Renal cortex interstitium (tissue), 15 donors: ENCODE measurements around the gene BAG2. TPM values are rescaled to one million over a fixed set of nuclear protein-coding genes. Genes with fewer than 3 reads are reported as not detected.
A peak's percentile ranks its signal among the peaks of the same experiment; 100 is the strongest.

ENCODE experiments used
- DNase-seq, 11 donors: peaks; one replicate each; pipeline ENCODE4 v3.0.0-alpha.2; 2013; ENCODE audit warnings: low read depth in 9 of 11, low spot score in 4 of 11; ENCODE audit errors: extremely low read depth in 1 of 11
- long read RNA-seq, 16 experiments: transcript quantifications; one replicate each; lab custom pipeline, GENCODE V29; 2026
- polyA plus RNA-seq, 3 donors: library from polyadenylated mRNA; unstranded; fragments of 120-200 nt; gene quantifications; one replicate each; pipeline ENCODE4 v1.2.1, GENCODE V29; 2013; ENCODE audit not compliant: insufficient read length in 3 of 3

The BAG2 gene
- polyA plus RNA-seq = 1 to 10 TPM; 5.1 to 6.4 (median 5.4) TPM
- long read RNA-seq, donor 1, full-length matches to known transcripts = 9 of 20 reads
- long read RNA-seq, donor 1, partial matches to known transcripts = 0 of 20 reads
- long read RNA-seq, donor 1, other reads (novel, unspliced or antisense) = 11 of 20 reads
- long read RNA-seq, donor 2, full-length matches to known transcripts = 12 of 12 reads
- long read RNA-seq, donor 2, partial matches to known transcripts = 0 of 12 reads
- long read RNA-seq, donor 2, other reads (novel, unspliced or antisense) = 0 of 12 reads
- long read RNA-seq, donor 3, full-length matches to known transcripts = 13 of 13 reads
- long read RNA-seq, donor 3, partial matches to known transcripts = 0 of 13 reads
- long read RNA-seq, donor 3, other reads (novel, unspliced or antisense) = 0 of 13 reads
- long read RNA-seq, donor 4, full-length matches to known transcripts = 7 of 25 reads
- long read RNA-seq, donor 4, partial matches to known transcripts = 5 of 25 reads
- long read RNA-seq, donor 4, other reads (novel, unspliced or antisense) = 13 of 25 reads
- long read RNA-seq, donor 5 = 0 reads
- long read RNA-seq, donor 6, full-length matches to known transcripts = 11 of 22 reads
- long read RNA-seq, donor 6, partial matches to known transcripts = 5 of 22 reads
- long read RNA-seq, donor 6, other reads (novel, unspliced or antisense) = 6 of 22 reads
- long read RNA-seq, donor 7, full-length matches to known transcripts = 10 of 37 reads
- long read RNA-seq, donor 7, partial matches to known transcripts = 17 of 37 reads
- long read RNA-seq, donor 7, other reads (novel, unspliced or antisense) = 10 of 37 reads
- long read RNA-seq, donor 8 = 0 reads
- long read RNA-seq, donor 9, full-length matches to known transcripts = 15 of 15 reads
- long read RNA-seq, donor 9, partial matches to known transcripts = 0 of 15 reads
- long read RNA-seq, donor 9, other reads (novel, unspliced or antisense) = 0 of 15 reads
- long read RNA-seq, donor 10, full-length matches to known transcripts = 12 of 12 reads
- long read RNA-seq, donor 10, partial matches to known transcripts = 0 of 12 reads
- long read RNA-seq, donor 10, other reads (novel, unspliced or antisense) = 0 of 12 reads
- long read RNA-seq, donor 11, full-length matches to known transcripts = 5 of 5 reads
- long read RNA-seq, donor 11, partial matches to known transcripts = 0 of 5 reads
- long read RNA-seq, donor 11, other reads (novel, unspliced or antisense) = 0 of 5 reads
- long read RNA-seq, donor 12, full-length matches to known transcripts = 1 of 6 reads
- long read RNA-seq, donor 12, partial matches to known transcripts = 0 of 6 reads
- long read RNA-seq, donor 12, other reads (novel, unspliced or antisense) = 5 of 6 reads
- long read RNA-seq, donor 13 = 0 reads
- long read RNA-seq, donor 14, full-length matches to known transcripts = 13 of 13 reads
- long read RNA-seq, donor 14, partial matches to known transcripts = 0 of 13 reads
- long read RNA-seq, donor 14, other reads (novel, unspliced or antisense) = 0 of 13 reads
- long read RNA-seq, donor 15, full-length matches to known transcripts = 2 of 8 reads
- long read RNA-seq, donor 15, partial matches to known transcripts = 6 of 8 reads
- long read RNA-seq, donor 15, other reads (novel, unspliced or antisense) = 0 of 8 reads
- long read RNA-seq, donor 16, full-length matches to known transcripts = 20 of 106 reads
- long read RNA-seq, donor 16, partial matches to known transcripts = 49 of 106 reads
- long read RNA-seq, donor 16, other reads (novel, unspliced or antisense) = 37 of 106 reads

DNA sequence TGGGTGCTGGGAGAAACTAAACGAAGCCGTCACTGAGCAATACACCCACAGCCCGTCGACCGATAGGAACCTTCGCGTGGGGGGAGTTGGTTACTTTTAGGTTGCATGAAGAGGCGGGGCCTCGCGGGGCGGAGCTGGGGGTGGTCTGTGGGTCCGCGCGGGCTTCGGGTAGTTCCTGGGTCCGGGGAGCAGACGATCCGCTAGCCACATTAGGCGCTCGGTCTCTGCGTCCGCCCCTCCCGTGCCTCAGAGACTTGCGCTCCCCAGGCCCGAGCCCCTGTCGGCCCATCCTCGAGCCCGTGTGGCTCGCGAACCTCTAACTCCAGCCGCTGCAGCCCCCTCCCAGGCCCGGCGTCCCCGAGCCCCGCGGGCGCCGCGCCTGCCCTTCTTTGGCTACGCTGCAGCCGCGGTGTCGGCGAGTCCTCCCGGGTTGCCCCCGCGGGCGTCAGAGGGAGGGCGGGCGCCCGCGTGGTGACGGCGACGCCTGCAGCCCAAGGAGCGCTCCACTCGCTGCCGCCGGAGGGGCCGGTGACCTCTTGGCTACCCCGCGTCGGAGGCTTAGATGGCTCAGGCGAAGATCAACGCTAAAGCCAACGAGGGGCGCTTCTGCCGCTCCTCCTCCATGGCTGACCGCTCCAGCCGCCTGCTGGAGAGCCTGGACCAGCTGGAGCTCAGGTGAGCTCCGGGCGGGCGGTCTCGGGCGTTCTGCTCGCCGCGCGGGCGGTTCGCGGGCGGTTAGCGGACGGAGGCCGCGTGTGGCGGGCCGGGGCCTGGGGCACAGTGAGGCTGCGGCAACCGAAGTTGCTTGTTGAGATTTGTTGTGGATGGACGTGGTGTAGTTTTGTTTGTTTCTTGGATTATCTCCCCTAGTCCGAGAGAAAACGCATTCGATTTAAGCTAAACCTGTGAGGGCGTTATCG is at the start of gene BAG2:
TSS of gene BAG2 (plus strand) at position 191 of the 920 bp plus-strand sequence. CDS start at position 563, 372 bp downstream.
- DNase-seq = peak in 10 of 11 donors; percentile 47 to 72 (median 65)

DNA sequence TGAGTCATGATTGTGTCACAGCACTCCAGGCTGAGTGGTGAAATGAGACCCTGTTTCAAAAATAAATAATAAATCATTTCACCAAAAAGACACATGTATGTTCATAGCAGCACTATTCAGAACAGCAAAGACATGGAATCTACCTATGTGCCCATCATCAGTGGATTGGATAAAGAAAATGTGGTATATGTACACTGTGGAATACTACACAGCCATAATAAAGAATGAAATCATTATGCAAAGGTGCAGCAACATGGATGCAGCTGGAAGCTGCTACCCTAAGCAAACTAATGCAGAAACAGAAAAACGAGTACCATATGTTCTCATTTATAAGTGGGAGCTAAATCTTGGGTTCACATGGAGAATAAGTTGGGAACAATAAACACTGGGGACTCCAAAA is 49.0 kb upstream of the BAG2 start:
- no peak for DNase-seq

DNA sequence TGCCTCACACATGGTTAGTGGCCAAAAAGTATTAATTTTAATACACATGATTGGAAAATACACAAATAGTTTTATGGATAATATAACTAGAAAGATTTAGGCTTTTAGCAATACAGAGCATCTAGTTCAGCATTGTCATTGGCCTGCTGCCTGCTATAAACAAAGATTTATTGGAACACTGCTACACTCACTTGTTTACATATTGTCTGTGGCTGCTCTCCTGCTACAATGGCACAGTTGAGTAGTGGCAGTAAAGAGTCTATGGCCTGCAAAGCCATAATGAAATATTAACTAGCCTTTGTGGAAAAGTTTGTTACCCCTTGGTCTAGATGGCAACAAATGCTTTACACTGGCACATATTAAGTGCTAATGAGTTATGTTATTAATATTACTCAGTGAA is 44.4 kb upstream of the BAG2 start:
- DNase-seq = no peak

DNA sequence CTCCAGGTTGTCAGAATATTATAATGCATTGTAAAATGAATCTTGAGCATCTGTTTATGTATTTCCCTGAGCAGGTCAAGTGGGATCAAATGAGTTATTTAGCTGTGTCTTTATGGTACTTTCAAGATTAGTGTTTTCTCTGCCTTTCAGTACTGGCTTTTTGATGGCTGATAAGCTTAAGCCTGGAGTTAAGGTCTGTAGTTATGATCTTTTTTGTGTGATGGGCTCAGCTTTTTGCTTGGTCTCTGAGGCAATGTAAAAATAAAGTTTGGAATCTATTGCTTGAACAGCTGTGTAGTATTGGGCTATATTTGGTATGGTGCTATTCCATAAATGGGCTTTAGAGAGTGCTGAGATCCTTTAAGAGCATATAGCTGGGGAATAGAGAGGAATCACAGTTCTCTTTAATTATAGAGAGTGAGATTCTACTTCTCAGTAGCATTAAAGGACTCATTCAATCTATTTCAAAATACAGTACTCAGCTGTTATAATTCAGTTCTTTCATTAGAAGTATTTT is 41.4 kb upstream of the BAG2 start:
- no peak for DNase-seq

GRCh38 chr6:57134954-57135353 is 37.2 kb upstream of the BAG2 start:
- no peak for DNase-seq

GRCh38 chr6:57135885-57136284 is 36.2 kb upstream of the BAG2 start:
- DNase-seq = no peak

DNA sequence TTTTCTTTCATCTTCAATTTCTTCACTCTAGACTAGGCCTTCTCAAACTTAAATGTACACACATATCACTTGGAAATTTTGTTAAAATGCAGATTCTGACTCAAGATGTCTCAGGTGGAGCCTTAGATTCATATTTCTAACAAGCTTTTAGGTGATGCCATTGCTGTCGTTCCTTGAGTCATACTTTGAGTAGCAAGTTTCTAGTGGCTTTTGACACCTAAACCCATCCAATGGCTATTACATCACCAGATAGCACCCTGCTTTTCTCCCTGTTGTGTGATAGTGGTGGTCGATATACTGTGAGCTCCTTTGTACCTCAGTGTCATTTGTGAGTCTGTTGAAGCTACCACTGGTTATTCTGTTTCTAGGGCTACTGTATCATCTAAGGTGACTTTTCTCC is 34.8 kb upstream of the BAG2 start:
- no peak for DNase-seq

DNA sequence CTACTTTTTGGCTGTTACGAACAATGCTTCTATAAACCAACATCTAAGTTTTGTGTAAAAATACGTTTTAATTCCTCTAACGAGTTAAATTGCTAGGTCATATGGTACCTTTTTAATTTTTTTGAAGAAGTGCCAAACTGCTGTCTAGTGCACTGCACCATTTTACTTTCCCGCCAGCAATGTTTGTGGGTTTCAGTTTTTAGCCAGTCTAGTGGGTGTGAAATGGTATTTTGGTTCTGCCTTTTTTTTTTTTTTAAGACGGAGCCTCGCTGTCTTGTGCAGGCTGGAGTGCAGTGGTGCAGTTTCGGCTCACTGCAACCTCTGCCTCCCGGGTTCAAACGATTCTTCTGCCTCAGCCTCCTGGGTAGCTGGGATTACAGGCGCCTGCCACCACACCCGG is 34.1 kb upstream of the BAG2 start:
- DNase-seq = no peak

DNA sequence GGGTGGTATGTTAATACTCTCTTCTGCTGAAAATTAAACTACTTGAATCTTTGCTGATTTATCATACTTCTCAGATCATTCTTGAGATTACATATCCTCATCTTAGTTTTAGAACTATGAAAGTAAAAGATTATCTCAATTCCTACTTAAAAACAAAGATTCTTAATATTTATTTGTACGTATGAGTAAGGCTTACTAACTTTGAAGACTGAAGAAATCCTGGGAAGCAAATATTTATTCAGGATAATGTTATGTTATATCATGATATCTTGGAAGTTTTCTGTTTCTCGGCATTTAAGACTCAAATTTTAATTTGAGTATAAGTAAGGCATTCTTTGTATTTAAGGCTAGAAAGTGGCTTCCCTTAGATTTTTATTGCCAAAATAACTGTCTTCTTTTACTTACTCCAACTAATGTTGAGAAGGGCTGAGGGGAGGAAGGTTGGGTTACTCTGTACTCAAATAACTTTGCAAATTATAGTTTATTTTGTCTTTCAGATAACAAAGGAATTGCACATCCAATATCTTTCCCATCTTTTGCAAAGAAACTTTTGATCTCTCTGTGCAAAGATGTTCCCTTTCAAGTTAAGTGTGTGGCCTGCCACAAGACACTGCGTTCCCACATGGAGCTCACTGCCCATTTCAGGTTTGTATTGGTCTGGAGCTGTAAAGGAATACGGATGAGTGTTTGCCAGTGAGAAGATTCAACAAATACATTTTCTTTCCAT is 30.5 kb upstream of the BAG2 start:
- no peak for DNase-seq

GRCh38 chr6:57142178-57142525 is 30.0 kb upstream of the BAG2 start:
- no peak for DNase-seq

- DNase-seq = no peak
These were observed 28.4 kb upstream of the BAG2 start for GRCh38 chr6:57143690-57144089.

- no peak for DNase-seq
These were observed 24.7 kb upstream of the BAG2 start for GRCh38 chr6:57147401-57147800.

GRCh38 chr6:57147955-57148858 is 23.9 kb upstream of the BAG2 start:
- DNase-seq = no peak

DNA sequence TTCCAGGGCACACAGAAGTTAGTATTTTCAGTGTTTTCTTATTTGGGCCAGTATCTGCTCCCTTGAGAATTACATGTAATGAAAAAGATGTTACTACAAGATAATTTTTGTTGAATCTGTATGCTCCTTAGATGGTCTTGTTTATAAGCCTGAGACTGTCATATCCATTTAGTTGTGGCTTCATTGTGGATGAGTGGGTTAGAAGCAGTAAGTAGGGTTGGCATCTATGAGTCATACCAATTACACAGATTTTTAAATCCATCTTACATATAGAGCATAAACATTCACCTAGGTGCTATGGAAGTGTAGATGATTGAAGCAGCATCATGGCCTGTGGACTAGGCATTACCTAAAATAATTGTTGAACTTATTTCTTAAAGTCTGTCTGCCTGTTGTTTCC is 13.5 kb upstream of the BAG2 start:
- no peak for DNase-seq

DNA sequence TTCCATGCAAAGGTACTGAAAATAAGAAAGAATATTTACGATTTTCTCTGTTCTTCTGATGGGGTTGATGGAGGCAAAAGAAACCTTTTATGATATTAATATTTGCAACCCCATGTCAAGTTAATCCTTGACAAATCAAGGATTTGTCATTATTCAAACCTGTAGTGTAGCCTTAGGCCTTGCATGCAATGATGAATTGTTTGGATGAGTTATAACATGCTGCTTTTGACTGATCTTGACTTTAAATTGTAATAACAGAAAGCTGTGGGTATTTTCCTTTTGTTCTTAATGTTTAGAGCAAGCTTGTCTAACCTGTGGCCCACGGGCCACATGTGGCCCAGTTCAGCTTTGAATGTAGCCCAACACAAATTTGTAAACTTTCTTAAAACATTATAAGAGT is 13.0 kb upstream of the BAG2 start:
- DNase-seq = no peak

DNA sequence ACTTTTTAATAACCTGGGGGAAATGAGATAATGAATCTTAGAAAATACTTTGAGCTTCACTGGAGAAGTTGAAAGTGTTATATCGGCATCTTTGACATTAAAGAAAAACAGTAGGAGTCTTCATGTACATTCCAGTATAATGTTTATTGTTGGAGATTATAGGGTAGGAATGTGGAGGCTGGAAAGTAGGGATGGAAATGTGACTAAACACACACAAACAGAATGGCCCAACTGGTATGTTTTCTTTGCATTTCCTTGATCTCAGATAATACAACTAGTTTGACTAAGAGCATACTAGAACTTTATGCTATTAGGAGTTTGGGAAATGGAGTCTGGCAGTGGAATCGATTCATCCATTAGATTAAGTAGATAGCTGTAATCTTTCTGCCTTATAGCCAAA is 10.1 kb upstream of the BAG2 start:
- no peak for DNase-seq
